ENCODE measurements around the gene IFRD2. TPM values are rescaled to one million over a fixed set of nuclear protein-coding genes. Genes with fewer than 3 reads are reported as not detected.
"Not testable (repeated sequence)": the region's sequence is repeated elsewhere in the genome, so short reads cannot be mapped to it uniquely, and the experiment has no call there.

The IFRD2 gene
- total RNA-seq, 1 experiment from 2014 or later, result 98.8 TPM

- Histone ChIP-seq H3K27ac (peak overlapping the region; percentile 47; the same call in 1 of the 2 replicates), H3K36me3 (no peaks in the 10 kb centered on the region), H3K4me1 (peaks cover 56% of the 10 kb centered on the region), H3K27me3 (no peaks in the 10 kb centered on the region), H3K9me3 (replicated peaks) (no peaks in the 10 kb centered on the region), H3K4me3 (no peak overlapping the region)
- DNase-seq, result peak; percentile 91 to 92
Measured at GRCh38 chr3:50264383-50264963, 27.8 kb downstream of the IFRD2 start.

- Histone ChIP-seq H3K4me3 (no peak overlapping the region), H3K4me1 (peaks cover 56% of the 10 kb centered on the region)
- DNase-seq, result no peak
Measured at GRCh38 chr3:50263478-50264382, 28.5 kb downstream of the IFRD2 start.

GRCh38 chr3:50262778-50263177 is 29.5 kb downstream of the IFRD2 start:
- Histone ChIP-seq H3K9me3 (replicated peaks) (no peaks in the 10 kb centered on the region), H3K4me1 (peaks cover 57% of the 10 kb centered on the region), H3K27me3 (no peaks in the 10 kb centered on the region), H3K27ac (no peak overlapping the region), H3K36me3 (0 out of 2 replicates have a peak, but pooled peaks cover 3% of the 10 kb centered on the region), H3K4me3 (no peak overlapping the region)
- no peak for DNase-seq

More at GRCh38 chr3:50263478-50264382, 28.5 kb downstream of the IFRD2 start:
- Histone ChIP-seq H3K27me3 (no peaks in the 10 kb centered on the region), H3K36me3 (no peaks in the 10 kb centered on the region), H3K27ac (peak overlapping the region; percentile 47; the same call in 1 of the 2 replicates), H3K9me3 (replicated peaks) (no peaks in the 10 kb centered on the region)

GRCh38 chr3:50262200-50262599 is 30.0 kb downstream of the IFRD2 start:
- not testable (repeated sequence) for H3K9me3 ChIP-seq (replicated peaks); H3K27ac ChIP-seq; DNase-seq; H3K36me3 ChIP-seq; H3K27me3 ChIP-seq; H3K4me3 ChIP-seq
- H3K4me1 ChIP-seq, result peaks cover 52% of the 10 kb centered on the region

- Histone ChIP-seq H3K27me3 (no peaks in the 10 kb centered on the region), H3K27ac (peak overlapping the region; percentile 99), H3K36me3 (peaks cover 6% of the 10 kb centered on the region; the same call in 1 of the 2 replicates), H3K9me3 (replicated peaks) (no peaks in the 10 kb centered on the region), H3K4me3 (peak overlapping the region; percentile 57), H3K4me1 (peaks cover 51% of the 10 kb centered on the region)
- peak in 1 of 2 experiments; percentile 26 for DNase-seq
Measured at GRCh38 chr3:50261505-50261904, 30.7 kb downstream of the IFRD2 start.

- Histone ChIP-seq H3K27ac (peak overlapping the region; percentile 99), H3K27me3 (no peaks in the 10 kb centered on the region), H3K9me3 (replicated peaks) (no peaks in the 10 kb centered on the region), H3K4me1 (peaks cover 51% of the 10 kb centered on the region), H3K4me3 (peak overlapping the region; percentile 57), H3K36me3 (peaks cover 6% of the 10 kb centered on the region; the same call in 1 of the 2 replicates)
- peak; percentile 42 to 66 for DNase-seq
Measured at GRCh38 chr3:50260942-50261441, 31.2 kb downstream of the IFRD2 start.

- Histone ChIP-seq H3K4me3 (peak overlapping the region; percentile 57), H3K27ac (peak overlapping the region; percentile 99), H3K4me1 (peaks cover 44% of the 10 kb centered on the region), H3K36me3 (peaks cover 6% of the 10 kb centered on the region; the same call in 1 of the 2 replicates), H3K9me3 (replicated peaks) (no peaks in the 10 kb centered on the region), H3K27me3 (no peaks in the 10 kb centered on the region)
- DNase-seq, result peak; percentile 95
Measured at GRCh38 chr3:50260027-50260941, 31.9 kb downstream of the IFRD2 start.

GRCh38 chr3:50259432-50260026 is 32.7 kb downstream of the IFRD2 start:
- peak overlapping the region; percentile 57 for H3K4me3 ChIP-seq
- H3K4me1 ChIP-seq, result peaks cover 39% of the 10 kb centered on the region

GRCh38 chr3:50258979-50259378 is 33.2 kb downstream of the IFRD2 start:
- no peak overlapping the region for H3K4me3 ChIP-seq
- H3K4me1 ChIP-seq, result peaks cover 34% of the 10 kb centered on the region
- peak overlapping the region; percentile 99 for H3K27ac ChIP-seq
- peaks cover 6% of the 10 kb centered on the region; the same call in 1 of the 2 replicates for H3K36me3 ChIP-seq
- H3K9me3 ChIP-seq (replicated peaks), result no peaks in the 10 kb centered on the region
- peak; percentile 40 to 46 for DNase-seq
- H3K27me3 ChIP-seq, result no peaks in the 10 kb centered on the region

More at GRCh38 chr3:50259432-50260026, 32.7 kb downstream of the IFRD2 start:
- peak in 1 of 2 experiments; percentile 88 for DNase-seq
- Histone ChIP-seq H3K36me3 (peaks cover 6% of the 10 kb centered on the region; the same call in 1 of the 2 replicates), H3K9me3 (replicated peaks) (no peaks in the 10 kb centered on the region), H3K27ac (peak overlapping the region; percentile 99), H3K27me3 (no peaks in the 10 kb centered on the region)

GRCh38 chr3:50258029-50258680 is 34.1 kb downstream of the IFRD2 start:
- Histone ChIP-seq H3K27me3 (no peaks in the 10 kb centered on the region), H3K9me3 (replicated peaks) (no peaks in the 10 kb centered on the region), H3K27ac (peak overlapping the region; percentile 99), H3K4me1 (peaks cover 32% of the 10 kb centered on the region), H3K36me3 (peaks cover 6% of the 10 kb centered on the region; the same call in 1 of the 2 replicates), H3K4me3 (no peak overlapping the region)
- no peak for DNase-seq

- Histone ChIP-seq H3K4me1 (peaks cover 32% of the 10 kb centered on the region), H3K27me3 (no peaks in the 10 kb centered on the region), H3K9me3 (replicated peaks) (no peaks in the 10 kb centered on the region), H3K27ac (no peak overlapping the region), H3K4me3 (no peak overlapping the region), H3K36me3 (peaks cover 6% of the 10 kb centered on the region; the same call in 1 of the 2 replicates)
- DNase-seq, result peak; percentile 53 to 68
Measured at GRCh38 chr3:50256978-50257890, 35.0 kb downstream of the IFRD2 start.

- Histone ChIP-seq H3K27me3 (no peaks in the 10 kb centered on the region), H3K9me3 (replicated peaks) (no peaks in the 10 kb centered on the region), H3K36me3 (peaks cover 6% of the 10 kb centered on the region; the same call in 1 of the 2 replicates), H3K4me1 (peaks cover 20% of the 10 kb centered on the region), H3K27ac (no peak overlapping the region), H3K4me3 (no peak overlapping the region)
- no peak for DNase-seq
Measured at GRCh38 chr3:50255251-50255615, 37.0 kb downstream of the IFRD2 start.
